Ishikawa (cell line): ENCODE measurements around the gene HCK.

Source experiments
- CEBPB ChIP-seq: IDR thresholded peaks from 2 replicates; pipeline ENCODE4 v1.6.1; 2012
- EGR1 ChIP-seq: IDR thresholded peaks from 2 replicates; pipeline ENCODE4 v1.6.1; 2012
- EP300 ChIP-seq: IDR thresholded peaks from 2 replicates; pipeline ENCODE4 v1.6.1; 2012; ENCODE audit warnings: borderline replicate concordance
- FOXM1 ChIP-seq: IDR thresholded peaks from 2 replicates; pipeline ENCODE4 v1.6.1; 2012; ENCODE audit warnings: low read depth, borderline replicate concordance
- MAX ChIP-seq: IDR thresholded peaks from 2 replicates; pipeline ENCODE4 v1.6.1; 2012
- NFIC ChIP-seq: IDR thresholded peaks from 2 replicates; pipeline ENCODE4 v1.6.1; 2012
- RAD21 ChIP-seq: IDR thresholded peaks from 2 replicates; pipeline ENCODE4 v1.6.1; 2012; ENCODE audit warnings: low read depth
- TAF1 ChIP-seq: IDR thresholded peaks from 2 replicates; pipeline ENCODE4 v1.6.1; 2012; ENCODE audit warnings: low read depth, mild to moderate bottlenecking
- TEAD4 ChIP-seq: IDR thresholded peaks from 2 replicates; pipeline ENCODE4 v1.6.1; 2012
- YY1 ChIP-seq: IDR thresholded peaks from 2 replicates; pipeline ENCODE4 v1.6.1; 2012; ENCODE audit warnings: low read depth
- TF ChIP-seq, protein P1 (sequence below): IDR thresholded peaks from 2 replicates; pipeline ENCODE4 v1.6.1; 2012; ENCODE audit warnings: low read depth, mild to moderate bottlenecking

- TF ChIP-seq, protein P1, sequence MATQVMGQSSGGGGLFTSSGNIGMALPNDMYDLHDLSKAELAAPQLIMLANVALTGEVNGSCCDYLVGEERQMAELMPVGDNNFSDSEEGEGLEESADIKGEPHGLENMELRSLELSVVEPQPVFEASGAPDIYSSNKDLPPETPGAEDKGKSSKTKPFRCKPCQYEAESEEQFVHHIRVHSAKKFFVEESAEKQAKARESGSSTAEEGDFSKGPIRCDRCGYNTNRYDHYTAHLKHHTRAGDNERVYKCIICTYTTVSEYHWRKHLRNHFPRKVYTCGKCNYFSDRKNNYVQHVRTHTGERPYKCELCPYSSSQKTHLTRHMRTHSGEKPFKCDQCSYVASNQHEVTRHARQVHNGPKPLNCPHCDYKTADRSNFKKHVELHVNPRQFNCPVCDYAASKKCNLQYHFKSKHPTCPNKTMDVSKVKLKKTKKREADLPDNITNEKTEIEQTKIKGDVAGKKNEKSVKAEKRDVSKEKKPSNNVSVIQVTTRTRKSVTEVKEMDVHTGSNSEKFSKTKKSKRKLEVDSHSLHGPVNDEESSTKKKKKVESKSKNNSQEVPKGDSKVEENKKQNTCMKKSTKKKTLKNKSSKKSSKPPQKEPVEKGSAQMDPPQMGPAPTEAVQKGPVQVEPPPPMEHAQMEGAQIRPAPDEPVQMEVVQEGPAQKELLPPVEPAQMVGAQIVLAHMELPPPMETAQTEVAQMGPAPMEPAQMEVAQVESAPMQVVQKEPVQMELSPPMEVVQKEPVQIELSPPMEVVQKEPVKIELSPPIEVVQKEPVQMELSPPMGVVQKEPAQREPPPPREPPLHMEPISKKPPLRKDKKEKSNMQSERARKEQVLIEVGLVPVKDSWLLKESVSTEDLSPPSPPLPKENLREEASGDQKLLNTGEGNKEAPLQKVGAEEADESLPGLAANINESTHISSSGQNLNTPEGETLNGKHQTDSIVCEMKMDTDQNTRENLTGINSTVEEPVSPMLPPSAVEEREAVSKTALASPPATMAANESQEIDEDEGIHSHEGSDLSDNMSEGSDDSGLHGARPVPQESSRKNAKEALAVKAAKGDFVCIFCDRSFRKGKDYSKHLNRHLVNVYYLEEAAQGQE = no peak
- TF ChIP-seq MAX (no peak), EP300 (no peak), YY1 (no peak), EGR1 (no peak), TAF1 (no peak), CEBPB (no peak), TEAD4 (no peak), RAD21 (no peak), NFIC (no peak), FOXM1 (no peak)
Measured at GRCh38 chr20:32114305-32114960, 62.4 kb downstream of the HCK start.
